ENCODE data around the gene FLT1.

- TF ChIP-seq POLR2A (IDR thresholded peaks at IDR 0.05) (no peak), CTCF (IDR thresholded peaks at IDR 0.05) (no peak)
Measured at GRCh38 chr13:28467034-28467433, 27.9 kb downstream of the FLT1 start.

Data from heart left ventricle (tissue), 13 donors.